Endothelial cell (in vitro differentiated cells): Measurements from ENCODE around the gene ARID4B. TPM values are rescaled to one million over a fixed set of nuclear protein-coding genes. Genes with fewer than 3 reads are reported as not detected.

Experiments used
- DNase-seq: peaks from one replicate; pipeline ENCODE4 v3.0.0; 2021; ENCODE audit warnings: low spot score
- H3K27ac Mint-ChIP-seq: one replicate; pipeline ENCODE4 v1.8.0; 2021; ENCODE audit warnings: mixed read lengths, inconsistent platforms; ENCODE audit not compliant: unreplicated experiment
- H3K27me3 Mint-ChIP-seq: one replicate; pipeline ENCODE4 v1.8.0; 2021; ENCODE audit warnings: mild to moderate bottlenecking, moderate library complexity, mixed read lengths, inconsistent platforms; ENCODE audit not compliant: unreplicated experiment
- H3K36me3 Mint-ChIP-seq: one replicate; pipeline ENCODE4 v1.8.0; 2021; ENCODE audit warnings: mild to moderate bottlenecking, low read depth, mixed read lengths, inconsistent platforms; ENCODE audit not compliant: unreplicated experiment
- H3K4me1 Mint-ChIP-seq: one replicate; pipeline ENCODE4 v1.8.0; 2021; ENCODE audit warnings: mild to moderate bottlenecking, mixed read lengths, inconsistent platforms; ENCODE audit not compliant: unreplicated experiment
- H3K4me3 Mint-ChIP-seq: one replicate; pipeline ENCODE4 v1.8.0; 2021; ENCODE audit warnings: mild to moderate bottlenecking, mixed read lengths, inconsistent platforms; ENCODE audit not compliant: unreplicated experiment
- H3K9me3 Mint-ChIP-seq: one replicate; pipeline ENCODE4 v1.8.0; 2021; ENCODE audit warnings: mixed read lengths, inconsistent platforms; ENCODE audit not compliant: unreplicated experiment
- total RNA-seq: library from RNA; stranded (reverse); fragmentation: NEBNext Ultra II Directional; extraction: Animal tissue kit (Norgen Biotek cat#: 25700); gene quantifications from one replicate; pipeline ENCODE4 v1.2.1, GENCODE V29; 2021; ENCODE audit not compliant: unreplicated experiment
- TF ChIP-seq, protein P1 (sequence below): fragments of 200-600 bp; sonication (generic); IDR thresholded peaks from one replicate; pipeline ENCODE4 v1.5.0; 2021; ENCODE audit warnings: antibody characterized with exemption; ENCODE audit not compliant: unreplicated experiment

ARID4B gene
- total RNA-seq, 1 donor from 2014 or later, result 48.2 TPM

DNA sequence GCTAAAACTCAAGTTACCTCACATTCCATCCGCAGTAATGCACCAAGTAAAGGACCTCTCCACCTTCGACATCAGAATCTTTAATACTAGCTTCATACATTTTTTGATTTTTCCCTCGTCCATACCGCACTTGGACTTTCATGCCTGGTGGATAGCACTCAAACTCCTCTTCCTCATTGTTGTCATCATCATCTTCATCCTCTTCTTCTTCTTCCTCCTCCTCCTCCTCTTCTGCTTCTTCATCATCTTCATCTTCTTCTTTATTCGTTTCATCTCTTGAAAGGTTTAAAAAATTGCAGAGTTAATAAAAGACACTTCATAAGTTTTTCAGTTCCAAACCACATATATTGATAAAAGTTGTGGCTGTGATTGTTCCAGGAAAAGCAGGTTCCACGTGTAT is 114.2 kb downstream of the ARID4B start:
- TF ChIP-seq, protein P1, sequence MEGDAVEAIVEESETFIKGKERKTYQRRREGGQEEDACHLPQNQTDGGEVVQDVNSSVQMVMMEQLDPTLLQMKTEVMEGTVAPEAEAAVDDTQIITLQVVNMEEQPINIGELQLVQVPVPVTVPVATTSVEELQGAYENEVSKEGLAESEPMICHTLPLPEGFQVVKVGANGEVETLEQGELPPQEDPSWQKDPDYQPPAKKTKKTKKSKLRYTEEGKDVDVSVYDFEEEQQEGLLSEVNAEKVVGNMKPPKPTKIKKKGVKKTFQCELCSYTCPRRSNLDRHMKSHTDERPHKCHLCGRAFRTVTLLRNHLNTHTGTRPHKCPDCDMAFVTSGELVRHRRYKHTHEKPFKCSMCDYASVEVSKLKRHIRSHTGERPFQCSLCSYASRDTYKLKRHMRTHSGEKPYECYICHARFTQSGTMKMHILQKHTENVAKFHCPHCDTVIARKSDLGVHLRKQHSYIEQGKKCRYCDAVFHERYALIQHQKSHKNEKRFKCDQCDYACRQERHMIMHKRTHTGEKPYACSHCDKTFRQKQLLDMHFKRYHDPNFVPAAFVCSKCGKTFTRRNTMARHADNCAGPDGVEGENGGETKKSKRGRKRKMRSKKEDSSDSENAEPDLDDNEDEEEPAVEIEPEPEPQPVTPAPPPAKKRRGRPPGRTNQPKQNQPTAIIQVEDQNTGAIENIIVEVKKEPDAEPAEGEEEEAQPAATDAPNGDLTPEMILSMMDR, result no peak
- H3K27me3 Mint-ChIP-seq, result peaks cover 2% of the 10 kb centered on the region
- no peak overlapping the region for H3K4me3 Mint-ChIP-seq
- peaks cover 8% of the 10 kb centered on the region for H3K4me1 Mint-ChIP-seq
- H3K36me3 Mint-ChIP-seq, result peaks cover 12% of the 10 kb centered on the region
- H3K9me3 Mint-ChIP-seq, result no peaks in the 10 kb centered on the region
- DNase-seq, result no peak
- H3K27ac Mint-ChIP-seq, result no peak overlapping the region

GRCh38 chr1:235211517-235211916 is 116.5 kb downstream of the ARID4B start:
- Mint-ChIP-seq H3K9me3 (no peaks in the 10 kb centered on the region), H3K36me3 (peaks cover 17% of the 10 kb centered on the region), H3K4me3 (no peak overlapping the region), H3K27ac (no peak overlapping the region), H3K4me1 (peaks cover 8% of the 10 kb centered on the region), H3K27me3 (peaks cover 2% of the 10 kb centered on the region)
- TF ChIP-seq, protein P1, result no peak
- DNase-seq, result no peak

- TF ChIP-seq, protein P1, result no peak
- Mint-ChIP-seq H3K27me3 (no peaks in the 10 kb centered on the region), H3K4me1 (peaks cover 8% of the 10 kb centered on the region), H3K27ac (no peak overlapping the region), H3K36me3 (peaks cover 12% of the 10 kb centered on the region), H3K4me3 (no peak overlapping the region), H3K9me3 (peaks cover 4% of the 10 kb centered on the region)
- no peak for DNase-seq
Measured at GRCh38 chr1:235207209-235207565, 120.8 kb downstream of the ARID4B start.

GRCh38 chr1:235206533-235207208 is 121.3 kb downstream of the ARID4B start:
- Mint-ChIP-seq H3K9me3 (peaks cover 4% of the 10 kb centered on the region), H3K4me1 (peaks cover 7% of the 10 kb centered on the region), H3K27me3 (no peaks in the 10 kb centered on the region), H3K27ac (no peak overlapping the region), H3K36me3 (peaks cover 12% of the 10 kb centered on the region), H3K4me3 (no peak overlapping the region)
- TF ChIP-seq, protein P1, result no peak
- no peak for DNase-seq

GRCh38 chr1:235205687-235206086 is 122.3 kb downstream of the ARID4B start:
- Mint-ChIP-seq H3K4me3 (no peak overlapping the region), H3K27ac (peak overlapping the region; percentile 44), H3K4me1 (no peaks in the 10 kb centered on the region), H3K36me3 (peaks cover 5% of the 10 kb centered on the region), H3K9me3 (peaks cover 4% of the 10 kb centered on the region), H3K27me3 (no peaks in the 10 kb centered on the region)
- no peak for DNase-seq
- TF ChIP-seq, protein P1, result no peak
